ENCODE measurements around the gene PTGDS.

PTGDS gene

GRCh38 chr9:136974817-136975535 lies 2.3 kb upstream of the PTGDS start:
- no peak for DNase-seq (ENCODE audit: low spot score)

DNA sequence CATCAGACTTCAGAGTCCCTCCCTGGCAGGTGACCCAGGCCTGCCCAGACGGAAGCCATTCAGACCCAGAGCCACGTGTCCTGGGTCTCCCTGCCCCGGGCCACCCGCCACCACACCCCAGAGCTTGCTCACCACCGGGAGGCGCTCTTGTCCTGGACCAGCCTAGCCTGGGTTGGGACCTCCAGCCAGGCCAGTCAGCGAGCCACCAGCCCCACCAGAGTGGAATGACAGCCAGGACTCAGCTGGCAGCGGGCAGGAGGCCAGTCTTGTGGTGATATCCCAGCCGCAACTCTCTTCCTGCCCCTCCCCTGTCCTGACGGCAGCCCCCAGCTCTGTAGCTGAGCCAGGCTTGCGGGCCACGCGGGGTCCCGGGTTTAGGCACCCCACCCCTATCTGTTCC lies 1.7 kb upstream of the PTGDS start:
- DNase-seq (ENCODE audit: low spot score): peak; percentile 35

DNA sequence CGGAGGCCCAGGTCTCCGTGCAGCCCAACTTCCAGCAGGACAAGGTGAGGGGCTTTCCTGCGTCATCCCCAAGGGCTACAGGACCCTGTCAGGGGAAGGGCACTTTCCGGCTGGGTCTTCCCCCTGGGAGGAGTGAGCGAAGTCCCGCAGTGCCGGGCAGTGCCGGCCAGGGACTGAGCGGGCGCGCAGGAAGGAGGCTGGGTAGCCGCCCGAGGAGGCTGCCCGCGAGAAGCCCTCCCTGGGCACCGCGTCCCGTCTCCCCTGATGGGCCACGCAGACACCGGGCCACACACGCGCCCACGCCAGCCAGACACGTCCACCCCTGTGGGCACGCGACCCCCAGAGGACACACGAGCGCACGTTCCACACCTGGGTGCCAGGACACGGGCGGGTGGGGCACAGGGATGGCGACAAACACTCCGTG lies 357 bp downstream of the PTGDS start:
- DNase-seq (ENCODE audit: low spot score): no peak

- DNase-seq (ENCODE audit: low spot score): peak; percentile 57
Observed at GRCh38 chr9:136978073-136978864, 965 bp downstream of the PTGDS start.

- no peak for DNase-seq (ENCODE audit: low spot score)
Observed at GRCh38 chr9:136978865-136979544, 1.7 kb downstream of the PTGDS start.

- DNase-seq (ENCODE audit: low spot score): no peak
Observed at GRCh38 chr9:136979769-136980587, 2.7 kb downstream of the PTGDS start.

- no peak for DNase-seq (ENCODE audit: low spot score)
Observed at GRCh38 chr9:136980669-136981478, 3.6 kb downstream of the PTGDS start.

GRCh38 chr9:136981588-136982231 lies 4.4 kb downstream of the PTGDS start:
- no peak for DNase-seq (ENCODE audit: low spot score)

DNA sequence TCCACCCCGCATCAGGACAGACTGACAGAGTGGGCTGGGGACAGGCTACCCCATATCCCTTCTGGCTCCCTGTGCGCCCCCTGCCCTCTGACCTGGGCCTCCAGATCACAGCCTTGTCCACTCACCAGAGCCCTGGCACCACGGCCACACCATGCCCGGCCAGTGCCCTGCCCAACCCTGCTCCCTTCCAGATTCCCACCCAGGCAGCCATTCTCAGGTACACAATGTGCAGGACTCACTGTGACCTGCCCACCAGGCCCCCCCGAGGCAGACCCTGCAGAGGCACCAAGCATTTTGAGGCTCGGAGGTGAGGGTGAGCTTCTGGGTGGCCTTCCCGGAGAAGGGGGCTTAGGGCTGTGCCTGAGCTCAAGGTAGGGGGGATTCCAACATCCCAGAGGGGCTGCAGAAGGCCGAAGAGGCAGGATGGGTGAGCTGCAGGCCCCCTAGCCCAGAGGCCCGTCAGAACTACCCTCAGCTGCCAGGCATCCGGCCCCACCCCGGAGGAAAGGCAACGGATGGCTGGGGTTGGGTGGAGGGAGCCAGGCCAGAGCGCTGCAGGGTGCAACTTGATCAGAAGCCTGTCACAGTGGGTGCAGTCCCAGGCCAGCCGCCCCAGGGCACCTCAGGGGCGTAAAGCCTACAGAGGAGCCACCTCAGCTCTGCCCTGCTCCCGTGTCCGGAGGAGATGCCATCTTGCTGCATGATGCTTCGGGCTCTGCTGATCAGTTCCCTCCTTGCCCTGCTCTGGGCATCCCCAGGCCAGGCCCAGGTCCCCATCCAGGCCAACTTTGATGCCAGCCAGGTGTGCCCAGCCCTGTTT lies 5.1 kb downstream of the PTGDS start, which contains the start of gene LCNL1:
Gene LCNL1, plus strand, starts transcription at position 762 of the 820 bp plus-strand sequence. CDS start 594 bp downstream, outside the sequence.
- no peak for DNase-seq (ENCODE audit: low spot score)

GRCh38 chr9:136983167-136983566 lies 5.9 kb downstream of the PTGDS start:
- no peak for DNase-seq (ENCODE audit: low spot score)

DNA sequence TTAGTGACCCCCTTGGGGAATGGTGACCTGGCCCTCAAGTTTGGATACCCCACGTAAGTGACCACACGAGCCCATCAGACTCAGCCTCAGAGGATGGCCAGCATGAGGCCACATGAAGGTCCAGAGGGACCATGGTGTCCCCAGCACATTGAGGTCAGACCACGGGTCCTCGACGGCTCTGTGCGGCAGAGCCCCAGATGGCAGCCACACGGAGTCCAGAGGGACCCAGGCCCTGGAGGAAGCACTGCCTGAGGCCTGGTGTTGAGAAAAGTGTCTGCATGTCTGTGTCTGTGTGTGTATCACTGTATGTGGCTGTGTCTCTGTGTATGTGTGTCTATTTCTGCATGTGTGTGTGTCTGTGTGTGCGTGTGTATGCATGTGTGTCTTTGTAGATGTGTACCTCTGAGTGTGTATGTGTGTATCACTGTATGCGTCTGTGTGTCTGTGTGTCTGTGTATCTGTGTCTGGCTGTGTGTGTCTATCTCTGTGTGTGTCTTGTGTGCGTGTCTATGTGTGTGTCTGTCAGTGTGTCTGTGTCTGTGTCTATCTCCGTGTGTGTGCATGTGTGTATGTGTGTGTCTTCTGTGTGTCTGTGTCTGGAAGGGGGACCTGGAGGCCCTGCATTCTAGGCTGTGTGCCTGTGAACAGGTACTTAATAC lies 6.5 kb downstream of the PTGDS start:
- no peak for DNase-seq (ENCODE audit: low spot score)

DNA sequence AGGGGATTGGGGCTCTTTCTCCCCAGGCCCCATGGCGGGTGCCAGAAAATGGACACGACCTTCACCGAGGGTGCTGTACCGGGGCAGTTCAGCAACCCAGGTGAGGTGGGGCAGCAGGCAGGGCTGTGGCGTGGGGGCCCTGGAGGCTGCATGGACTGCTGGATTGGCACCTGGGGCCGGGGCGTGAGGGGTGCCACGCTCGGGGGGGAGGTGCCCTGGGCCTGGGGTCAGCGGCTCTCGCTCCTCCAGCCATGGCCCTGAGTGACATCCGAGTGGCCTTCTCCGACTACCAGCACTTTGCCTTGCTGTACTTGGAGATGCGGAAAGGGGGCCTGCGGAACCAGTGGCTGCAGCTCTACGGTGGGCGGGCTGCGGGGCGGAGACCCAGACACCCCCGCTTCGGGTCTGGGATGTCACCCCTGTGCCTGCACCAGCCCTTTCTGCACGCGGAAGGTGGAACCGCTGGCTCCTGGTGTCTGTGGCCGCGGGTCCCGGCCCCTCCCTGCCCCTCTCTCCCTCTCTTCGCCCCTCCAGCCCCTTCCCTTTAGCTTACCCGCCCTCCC lies 7.2 kb downstream of the PTGDS start:
- DNase-seq (ENCODE audit: low spot score): no peak

GRCh38 chr9:136985027-136985602 lies 7.8 kb downstream of the PTGDS start:
- no peak for DNase-seq (ENCODE audit: low spot score)

DNA sequence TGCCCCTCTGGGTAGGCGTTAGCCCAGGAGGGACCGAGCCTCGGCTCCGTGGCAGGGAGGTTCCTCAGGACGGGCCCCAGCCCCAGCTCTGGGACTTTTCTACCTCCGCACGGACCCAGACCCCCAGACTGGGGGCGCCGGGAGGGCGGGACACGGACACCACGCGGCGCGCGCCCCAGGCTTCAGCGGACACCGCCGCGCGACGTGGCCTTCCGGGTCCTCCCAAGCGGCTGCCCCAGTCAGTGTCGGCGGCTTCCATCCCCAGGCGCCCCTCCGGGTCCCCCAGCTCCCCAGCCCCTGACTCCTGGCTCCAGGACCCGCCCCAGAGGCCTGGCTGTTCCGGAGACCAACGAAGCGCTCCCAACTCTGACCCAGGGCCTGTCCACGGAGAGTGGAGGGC lies 8.5 kb downstream of the PTGDS start:
- DNase-seq (ENCODE audit: low spot score): no peak

DNA sequence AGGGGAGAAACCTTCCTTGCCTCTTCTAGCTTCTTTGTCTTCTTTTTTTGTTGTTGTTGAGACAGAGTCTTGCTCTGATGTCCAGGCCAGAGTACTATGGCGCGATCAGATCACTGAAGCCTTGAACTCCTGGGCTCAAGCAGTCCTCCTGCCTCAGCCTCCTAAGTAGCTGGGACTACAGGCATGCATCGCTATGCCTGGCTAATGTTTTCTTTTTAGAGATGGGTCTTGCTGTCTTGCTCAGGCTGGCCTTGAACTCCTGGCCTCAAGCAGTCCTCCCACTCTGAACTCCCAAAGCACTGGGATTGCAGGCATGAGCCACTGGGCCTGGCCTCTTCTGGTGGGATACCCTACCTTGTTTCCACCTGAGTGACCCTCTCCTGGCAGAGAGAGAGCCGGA lies 11.6 kb downstream of the PTGDS start:
- no peak for DNase-seq (ENCODE audit: low spot score)

- no peak for DNase-seq (ENCODE audit: low spot score)
Observed at GRCh38 chr9:136990242-136990911, 13.1 kb downstream of the PTGDS start.

GRCh38 chr9:136991993-136992818 lies 14.9 kb downstream of the PTGDS start, which contains the start of gene PAXX:
Gene PAXX, plus strand, starts transcription at chr9:136992422. Its CDS starts 22 bp downstream, at chr9:136992444.
- peak; percentile 95 for DNase-seq (ENCODE audit: low spot score)
